K562 (cell line): ENCODE results near the gene USP4. TPM values are rescaled to one million over a fixed set of nuclear protein-coding genes. Genes with fewer than 3 reads are reported as not detected.
A peak's percentile ranks its signal among the peaks of the same experiment; 100 is the strongest.

Experiments used
- BCOR ChIP-seq: fragments of 450-650 bp; IDR thresholded peaks from 2 replicates; pipeline ENCODE4 v1.6.1; 2016
- CBX3 ChIP-seq, 2 experiments: IDR thresholded peaks; 1 replicate in 1 of 2; 2 replicates in 1 of 2; pipeline ENCODE4 v1.6.1; 2012; ENCODE audit warnings: inconsistent platforms in 2 of 2, low read length in 2 of 2, borderline replicate concordance in 1 of 2, control low read depth in 1 of 2
- COPS2 ChIP-seq: fragments of 450-650 bp; conservative IDR thresholded peaks from 2 replicates; pipeline ENCODE4 v1.6.1; 2016; ENCODE audit warnings: mild to moderate bottlenecking, moderate library complexity
- DPF2 ChIP-seq: fragments of 450-650 bp; IDR thresholded peaks from 2 replicates; pipeline ENCODE4 v1.6.1; 2016
- E2F6 ChIP-seq, 2 experiments: IDR thresholded peaks; 2 replicates each; pipeline ENCODE4 v1.6.1; 2011; ENCODE audit warnings: borderline replicate concordance in 1 of 2, control low read depth in 1 of 2, low read depth in 1 of 2, low read length in 1 of 2, mild to moderate bottlenecking in 1 of 2, mixed read lengths in 1 of 2, moderate library complexity in 1 of 2; ENCODE audit not compliant: insufficient read depth in 1 of 2, insufficient read length in 1 of 2, poor library complexity in 1 of 2, severe bottlenecking in 1 of 2; ENCODE audit errors: extremely low read depth in 1 of 2
- FOXJ2 ChIP-seq: fragments of 200-800 bp; sonication (Bioruptor generic); IDR thresholded peaks from 2 replicates; pipeline ENCODE4 v1.6.1; 2016; ENCODE audit warnings: missing genetic modification characterization, missing compliant biosample characterization
- FOXP4 ChIP-seq: sonication (generic); formaldehyde crosslinking; IDR thresholded peaks from 2 replicates; pipeline ENCODE4 v1.8.0; 2022; ENCODE audit warnings: mild to moderate bottlenecking, missing genetic modification reagents, borderline replicate concordance
- HDGF ChIP-seq: fragments of 450-650 bp; IDR thresholded peaks from 2 replicates; pipeline ENCODE4 v1.6.1; 2016
- HLTF ChIP-seq: fragments of 450-650 bp; IDR thresholded peaks from 2 replicates; pipeline ENCODE4 v1.6.1; 2016
- MAFF ChIP-seq: IDR thresholded peaks from 2 replicates; pipeline ENCODE4 v1.6.1; 2012; ENCODE audit warnings: low read length, improper control_type of control experiment
- MEF2D ChIP-seq: conservative IDR thresholded peaks from 2 replicates; pipeline ENCODE4 v1.6.1; 2016; ENCODE audit warnings: low read depth, missing genetic modification characterization, missing compliant biosample characterization
- MTA2 ChIP-seq: fragments of 450-650 bp; IDR thresholded peaks from 2 replicates; pipeline ENCODE4 v1.6.1; 2016; ENCODE audit warnings: low read depth
- NCOA2 ChIP-seq, 2 experiments: fragments of 450-650 bp; IDR thresholded peaks; 2 replicates each; pipeline ENCODE4 v1.6.1; 2018; ENCODE audit warnings: mild to moderate bottlenecking in 2 of 2, moderate library complexity in 1 of 2; ENCODE audit not compliant: partially characterized antibody in 2 of 2
- NR4A1 ChIP-seq, 2 experiments: fragments of 250-450 bp in 1 of 2; fragments of 450-650 bp in 1 of 2; sonication (Bioruptor Pico) in 1 of 2; IDR thresholded peaks; 2 replicates each; pipeline versions ENCODE4 v1.4.0 to v1.6.1; 2016 to 2020; ENCODE audit warnings: mild to moderate bottlenecking in 2 of 2, missing compliant biosample characterization in 1 of 2, missing genetic modification characterization in 1 of 2, moderate library complexity in 1 of 2
- SP2 ChIP-seq: IDR thresholded peaks from 2 replicates; pipeline ENCODE4 v1.6.1; 2011; ENCODE audit warnings: mild to moderate bottlenecking, low read depth, low read length, moderate library complexity; ENCODE audit not compliant: poor library complexity, severe bottlenecking; ENCODE audit errors: extremely low read depth
- TCFL5 ChIP-seq: fragments of 250-450 bp; sonication (Bioruptor Pico); conservative IDR thresholded peaks from 2 replicates; pipeline ENCODE4 v1.6.1; 2021; ENCODE audit warnings: mild to moderate bottlenecking, moderate library complexity, matching md5 sums
- THAP12 ChIP-seq: fragments of 250-450 bp; sonication (Bioruptor Pico); IDR thresholded peaks from 2 replicates; pipeline ENCODE4 v1.9.0; 2021; ENCODE audit warnings: mild to moderate bottlenecking, inconsistent platforms
- TRIM24 ChIP-seq, 2 experiments: fragments of 450-650 bp; IDR thresholded peaks; 2 replicates each; pipeline ENCODE4 v1.6.1; 2016
- XRCC5 ChIP-seq: fragments of 200-400 bp; formaldehyde crosslinking; IDR thresholded peaks from 2 replicates; pipeline ENCODE4 v1.6.1; 2017; ENCODE audit warnings: low read depth, mild to moderate bottlenecking, low read length
- ZNF197 ChIP-seq: fragments of 200-800 bp; sonication (Bioruptor generic); IDR thresholded peaks from 2 replicates; pipeline ENCODE4 v1.6.1; 2016; ENCODE audit warnings: low read depth, missing genetic modification characterization, missing compliant biosample characterization
- ZNF24 ChIP-seq: fragments of 450-650 bp; IDR thresholded peaks from 2 replicates; pipeline ENCODE4 v1.6.1; 2016
- ZNF584 ChIP-seq: fragments of 200-800 bp; sonication (Bioruptor generic); IDR thresholded peaks from 2 replicates; pipeline ENCODE4 v1.6.1; 2016; ENCODE audit warnings: low read depth, mild to moderate bottlenecking, missing genetic modification characterization, missing compliant biosample characterization
- polyA plus RNA-seq, 8 experiments: library from polyadenylated mRNA; depleted of rRNA in 4 of 8; stranded (reverse) in 5 of 8; unstranded in 3 of 8; fragments of >200 nt; fragmentation: Nextera tagmentation in 2 of 8; fragmentation: Illumina TruSeq in 1 of 8; extraction: Ambion mirVana in 2 of 8; extraction: Trizol in 1 of 8; gene quantifications; 2 replicates each; pipeline versions ENCODE4 v1.2.1 to v1.2.3, GENCODE V29; 2011 to 2014; ENCODE audit warnings: inconsistent platforms in 1 of 8, missing spikeins in 1 of 8
- total RNA-seq, 7 experiments: library from RNA; depleted of rRNA in 6 of 7; stranded (reverse); fragments of >200 nt in 6 of 7; fragmentation: Illumina TruSeq in 2 of 7; extraction: Trizol in 2 of 7; gene quantifications; 2 replicates each; pipeline versions ENCODE4 v1.2.1 to v1.2.3, GENCODE V29; 2011 to 2021; ENCODE audit warnings: low replicate concordance in 1 of 7

The USP4 gene
- total and polyA plus RNA-seq, 9 of the 15 experiments (the other 6 are each of a cell fraction or from before 2014, with no cell fraction given): 11.8 to 40.4 (median 22.9) TPM

GRCh38 chr3:49349348-49350114 is 9.7 kb upstream of the USP4 start (continued):
- TF ChIP-seq NR4A1 (CRISPR knock-in tag; IDR thresholded peaks at IDR 0.05) (no peak), NR4A1 (tag; IDR thresholded peaks at IDR 0.05) (0 out of 2 replicates have a peak, but pooled peaks have one; percentile 44), FOXJ2 (tag) (0 out of 2 replicates have a peak, but pooled peaks have one; percentile 48), CBX3 (IDR thresholded peaks at IDR 0.05; ENCODE audit: borderline replicate concordance in 1 of 2, low read length in 2 of 2) (peak in 1 of 2 experiments; percentile 41; a peak in 1 of 3 replicates), ZNF24 (no peak), ZNF584 (peak; percentile 72; the same call in 1 of the 2 replicates), TCFL5 (CRISPR knock-in tag) (no peak), MEF2D (tag) (peak; percentile 48; the same call in 1 of the 2 replicates), SP2 (no peak), TRIM24 (IDR thresholded peaks at IDR 0.05) (peak; percentile 82 to 92), BCOR (no peak), HDGF (no peak), MTA2 (peak; percentile 91), THAP12 (CRISPR knock-in tag) (no peak), DPF2 (peak; percentile 97), MAFF (no peak), XRCC5 (no peak), NCOA2 (IDR thresholded peaks at IDR 0.05; ENCODE audit: partially characterized antibody in 2 of 2) (no peak), HLTF (no peak), COPS2 (no peak), E2F6 (IDR thresholded peaks at IDR 0.05; ENCODE audit: borderline replicate concordance in 1 of 2, extremely low read depth in 1 of 2, insufficient read depth in 1 of 2, insufficient read length in 1 of 2, low read depth in 1 of 2, low read length in 1 of 2, poor library complexity in 1 of 2, severe bottlenecking in 1 of 2) (no peak), ZNF197 (no peak), FOXP4 (CRISPR knock-in tag) (no peak)
